Ovary (tissue), 9 donors: Measurements from ENCODE around the gene CCNQ. TPM values are rescaled to one million over a fixed set of nuclear protein-coding genes. Genes with fewer than 3 reads are reported as not detected.

ENCODE experiments used
- DNase-seq, 5 donors: peaks; one replicate each; pipeline ENCODE4 v3.0.0-alpha.2; 2019 to 2020
- H3K27ac ChIP-seq, 2 donors: fragments of 200-600 bp; one replicate each; pipeline versions ENCODE4 v1.5.1 to v1.8.0; 2019 to 2022
- H3K27me3 ChIP-seq: fragments of 200-600 bp; one replicate; pipeline ENCODE4 v1.8.0; 2022
- H3K36me3 ChIP-seq: fragments of 200-600 bp; sonication (generic); one replicate; pipeline ENCODE4 v1.5.1; 2019
- H3K4me1 ChIP-seq: one replicate; pipeline ENCODE4 v1.8.1; 2013; ENCODE audit warnings: mild to moderate bottlenecking, moderate library complexity; ENCODE audit not compliant: insufficient read depth
- H3K4me3 ChIP-seq: fragments of 200-600 bp; sonication (generic); one replicate; pipeline ENCODE4 v1.5.1; 2017
- H3K9me3 ChIP-seq, 2 donors: fragments of 200-600 bp in 1 of 2; sonication (generic) in 1 of 2; one replicate each; pipeline versions ENCODE4 v1.5.1 to v1.8.1; 2013 to 2019; ENCODE audit warnings: mild to moderate bottlenecking in 1 of 2, moderate library complexity in 1 of 2
- EP300 ChIP-seq: sonication (generic); formaldehyde crosslinking; IDR thresholded peaks from one replicate; pipeline ENCODE4 v1.6.1; 2017; ENCODE audit warnings: antibody characterized with exemption
- POLR2A ChIP-seq: fragments of 450-650 bp; IDR thresholded peaks from one replicate; pipeline ENCODE4 v1.6.1; 2017; ENCODE audit warnings: antibody characterized with exemption, mild to moderate bottlenecking, moderate library complexity
- WGBS, 3 donors: extraction: QIAGEN DNeasy Blood & Tissue Kit in 1 of 3; methylation state at CpG; one replicate each; pipeline versions ENCODE4 v1.1.5 to v1.1.7; 2013 to 2017; 5-methylcytosine and 5-hydroxymethylcytosine counted together
- intact Hi-C, 4 donors: fragments of 100-400 bp; cut with DNase I; formaldehyde crosslinking; loops; one replicate each; pipeline versions ENCODE4 v1.11.0 to v1.15.1; 2022 to 2023
- polyA plus RNA-seq, 2 donors: library from polyadenylated mRNA; stranded (reverse); fragments of 200-250 nt in 1 of 2; fragments of 350-450 nt in 1 of 2; fragmentation: Illumina TruSeq in 1 of 2; extraction: RNeasy Lipid Tissue Mini Kit (QIAGEN cat#74804) in 1 of 2; gene quantifications; one replicate each; pipeline ENCODE4 v1.2.3, GENCODE V29; 2013 to 2014
- total RNA-seq, 7 donors: library from RNA; depleted of rRNA in 2 of 7; stranded (reverse); fragments of >200 nt in 2 of 7; fragmentation: NEBNext Ultra II Directional in 3 of 7; extraction: Animal tissue kit (Norgen Biotek cat#: 25700) in 3 of 7; gene quantifications; one replicate each; pipeline versions ENCODE4 v1.1.0 to v1.2.4, GENCODE V29; 2016 to 2023
- TF ChIP-seq, protein P1 (sequence below), 3 donors: fragments of 450-650 bp in 2 of 3; fragments of 200-600 bp in 1 of 3; IDR thresholded peaks; one replicate each; pipeline versions ENCODE4 v1.5.1 to v1.8.0; 2016 to 2022; ENCODE audit warnings: antibody characterized with exemption in 3 of 3, mild to moderate bottlenecking in 1 of 3
- donor health status: DM: no; HTN: no; CAD: no; lungs with moderate emphysema.
- donor health status: DM: no; HTN: no; CAD: no.
- donor health status: Bipolar disorder and iron deficiency.
- donor health status: DM: yes; HTN: yes; CAD: no.
- donor health status: DM: no; HTN: no; CAD: no.
- donor health status: DM: yes; HTN: yes; CAD: no.

The CCNQ gene
- total and polyA plus RNA-seq, 9 donors, result 15.5 to 23.8 (median 19.3) TPM

GRCh38 chrX:153635388-153635787 is 36.4 kb upstream of the CCNQ start:
- peak in 2 of 5 donors; percentile 15 to 34 for DNase-seq
- H3K27me3 ChIP-seq, result no peaks in the 10 kb centered on the region
- H3K4me1 ChIP-seq, result peaks cover 5% of the 10 kb centered on the region
- no peaks in the 10 kb centered on the region for H3K36me3 ChIP-seq
- no peak overlapping the region for H3K27ac ChIP-seq
- TF ChIP-seq, protein P1, sequence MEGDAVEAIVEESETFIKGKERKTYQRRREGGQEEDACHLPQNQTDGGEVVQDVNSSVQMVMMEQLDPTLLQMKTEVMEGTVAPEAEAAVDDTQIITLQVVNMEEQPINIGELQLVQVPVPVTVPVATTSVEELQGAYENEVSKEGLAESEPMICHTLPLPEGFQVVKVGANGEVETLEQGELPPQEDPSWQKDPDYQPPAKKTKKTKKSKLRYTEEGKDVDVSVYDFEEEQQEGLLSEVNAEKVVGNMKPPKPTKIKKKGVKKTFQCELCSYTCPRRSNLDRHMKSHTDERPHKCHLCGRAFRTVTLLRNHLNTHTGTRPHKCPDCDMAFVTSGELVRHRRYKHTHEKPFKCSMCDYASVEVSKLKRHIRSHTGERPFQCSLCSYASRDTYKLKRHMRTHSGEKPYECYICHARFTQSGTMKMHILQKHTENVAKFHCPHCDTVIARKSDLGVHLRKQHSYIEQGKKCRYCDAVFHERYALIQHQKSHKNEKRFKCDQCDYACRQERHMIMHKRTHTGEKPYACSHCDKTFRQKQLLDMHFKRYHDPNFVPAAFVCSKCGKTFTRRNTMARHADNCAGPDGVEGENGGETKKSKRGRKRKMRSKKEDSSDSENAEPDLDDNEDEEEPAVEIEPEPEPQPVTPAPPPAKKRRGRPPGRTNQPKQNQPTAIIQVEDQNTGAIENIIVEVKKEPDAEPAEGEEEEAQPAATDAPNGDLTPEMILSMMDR (IDR thresholded peaks at IDR 0.05), result no peak
- TF ChIP-seq POLR2A (no peak), EP300 (no peak)
- 66 to 76% (median 70%) methylated on average over 6 of the region's 6 CpGs for WGBS, 3 donors
- H3K4me3 ChIP-seq, result no peak overlapping the region
- H3K9me3 ChIP-seq, result no peaks in the 10 kb centered on the region
- intact Hi-C loops, result no loop called here

DNA sequence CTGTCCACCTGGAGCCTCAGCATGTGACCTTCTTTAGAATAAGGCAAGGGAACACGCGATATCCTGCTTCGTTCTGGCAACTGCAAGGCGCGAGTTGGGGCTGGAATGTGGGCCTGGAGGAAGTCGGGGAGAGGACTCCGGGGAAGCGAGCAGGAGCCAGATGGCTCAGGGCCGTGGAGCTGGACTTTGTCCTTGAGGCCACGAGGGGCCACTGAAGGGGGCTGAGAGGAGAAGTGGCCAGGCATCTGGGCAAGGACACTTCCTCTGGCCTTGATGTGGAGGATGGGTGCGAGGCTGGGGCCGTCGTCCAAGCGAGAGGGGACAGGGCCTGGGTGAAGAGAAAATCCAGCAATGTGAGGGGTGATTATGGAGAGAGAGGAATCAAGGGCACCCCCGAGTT is 35.9 kb upstream of the CCNQ start:
- Histone ChIP-seq H3K36me3 (no peaks in the 10 kb centered on the region), H3K4me3 (no peak overlapping the region), H3K27ac (no peak overlapping the region), H3K9me3 (no peaks in the 10 kb centered on the region), H3K27me3 (no peaks in the 10 kb centered on the region), H3K4me1 (peaks cover 5% of the 10 kb centered on the region)
- 49 to 55% (median 53%) methylated on average over 15 of the region's 15 CpGs for WGBS, 3 donors
- intact Hi-C loops, result no loop called here
- peak; percentile 36 to 73 (median 53) for DNase-seq
- TF ChIP-seq, protein P1 (IDR thresholded peaks at IDR 0.05), result no peak
- TF ChIP-seq EP300 (no peak), POLR2A (no peak)

DNA sequence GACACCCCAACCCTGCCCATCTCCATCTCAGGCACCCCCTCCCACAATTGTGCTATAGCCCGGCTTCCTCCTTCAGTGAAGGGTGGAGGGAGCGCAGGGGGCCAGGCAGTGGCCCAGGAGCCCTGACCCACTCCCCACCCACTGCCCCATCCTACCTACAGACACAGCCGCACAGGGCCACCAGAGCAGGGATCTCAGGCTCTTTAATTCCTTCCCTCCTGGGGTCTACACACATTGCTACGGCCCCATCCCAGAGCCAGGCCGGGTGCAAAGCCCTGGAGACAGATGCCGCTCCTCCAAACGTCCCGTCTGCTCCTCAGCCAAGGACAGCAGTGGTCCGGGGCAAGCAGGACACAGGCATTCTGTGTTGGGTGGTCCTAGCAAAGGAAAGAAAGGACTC is 35.3 kb upstream of the CCNQ start:
- Histone ChIP-seq H3K4me3 (no peak overlapping the region), H3K27me3 (no peaks in the 10 kb centered on the region), H3K9me3 (no peaks in the 10 kb centered on the region), H3K36me3 (no peaks in the 10 kb centered on the region), H3K27ac (no peak overlapping the region), H3K4me1 (peaks cover 5% of the 10 kb centered on the region)
- peak in 1 of 5 donors; percentile 7 for DNase-seq
- TF ChIP-seq EP300 (no peak), POLR2A (no peak)
- TF ChIP-seq, protein P1 (IDR thresholded peaks at IDR 0.05), result no peak
- WGBS, 3 donors, result 66 to 79% (median 71%) methylated on average over 9 of the region's 9 CpGs
- intact Hi-C loops, result no loop called here

DNA sequence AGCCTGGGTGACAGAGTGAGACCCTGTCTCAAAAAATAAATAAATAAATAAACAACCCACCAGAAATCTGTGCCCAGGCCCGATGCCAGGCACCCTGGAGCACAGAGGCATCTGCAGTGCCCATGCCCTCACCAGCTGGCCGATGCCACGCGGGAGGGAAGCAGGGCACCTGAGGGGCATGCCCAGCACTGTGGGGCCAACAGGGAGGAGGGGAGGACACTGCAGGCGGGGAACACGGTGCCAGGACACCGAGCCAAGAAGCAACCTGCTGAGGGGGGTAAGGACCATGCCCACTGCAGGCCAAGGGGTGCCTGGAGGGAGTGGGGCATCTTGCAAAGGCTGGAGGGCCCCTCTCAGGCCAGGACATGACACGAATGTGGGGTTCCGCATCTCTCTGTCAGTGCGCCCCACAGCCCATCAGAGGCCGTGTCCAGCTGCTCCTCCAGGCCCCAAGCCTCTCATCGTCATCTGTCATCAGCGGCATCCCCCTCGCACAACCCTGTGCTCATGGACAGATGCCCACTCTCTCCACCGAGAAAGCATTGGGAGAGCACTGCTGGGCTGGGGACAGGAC is 34.8 kb upstream of the CCNQ start:
- no peaks in the 10 kb centered on the region for H3K9me3 ChIP-seq
- DNase-seq, result peak in 3 of 5 donors; percentile 10 to 28 (median 14)
- intact Hi-C loops, result no loop called here
- no peaks in the 10 kb centered on the region for H3K36me3 ChIP-seq
- WGBS, 3 donors, result 73 to 85% (median 82%) methylated on average over 14 to 15 of the region's 15 CpGs
- TF ChIP-seq POLR2A (no peak), EP300 (no peak)
- TF ChIP-seq, protein P1 (IDR thresholded peaks at IDR 0.05), result no peak
- no peak overlapping the region for H3K4me3 ChIP-seq
- H3K27ac ChIP-seq, result no peak overlapping the region
- H3K4me1 ChIP-seq, result peaks cover 5% of the 10 kb centered on the region
- H3K27me3 ChIP-seq, result no peaks in the 10 kb centered on the region
